HG03460 (cell line): ENCODE results near the gene CPM.
"Not testable (repeated sequence)": the region's sequence is repeated elsewhere in the genome, so short reads cannot be mapped to it uniquely, and the experiment has no call there.

Source experiments
- ATAC-seq: cut with Tn5 transposase; IDR thresholded peaks from one replicate; pipeline ENCODE4 v1.9.1; 2021; ENCODE audit not compliant: unreplicated experiment

CPM gene

DNA sequence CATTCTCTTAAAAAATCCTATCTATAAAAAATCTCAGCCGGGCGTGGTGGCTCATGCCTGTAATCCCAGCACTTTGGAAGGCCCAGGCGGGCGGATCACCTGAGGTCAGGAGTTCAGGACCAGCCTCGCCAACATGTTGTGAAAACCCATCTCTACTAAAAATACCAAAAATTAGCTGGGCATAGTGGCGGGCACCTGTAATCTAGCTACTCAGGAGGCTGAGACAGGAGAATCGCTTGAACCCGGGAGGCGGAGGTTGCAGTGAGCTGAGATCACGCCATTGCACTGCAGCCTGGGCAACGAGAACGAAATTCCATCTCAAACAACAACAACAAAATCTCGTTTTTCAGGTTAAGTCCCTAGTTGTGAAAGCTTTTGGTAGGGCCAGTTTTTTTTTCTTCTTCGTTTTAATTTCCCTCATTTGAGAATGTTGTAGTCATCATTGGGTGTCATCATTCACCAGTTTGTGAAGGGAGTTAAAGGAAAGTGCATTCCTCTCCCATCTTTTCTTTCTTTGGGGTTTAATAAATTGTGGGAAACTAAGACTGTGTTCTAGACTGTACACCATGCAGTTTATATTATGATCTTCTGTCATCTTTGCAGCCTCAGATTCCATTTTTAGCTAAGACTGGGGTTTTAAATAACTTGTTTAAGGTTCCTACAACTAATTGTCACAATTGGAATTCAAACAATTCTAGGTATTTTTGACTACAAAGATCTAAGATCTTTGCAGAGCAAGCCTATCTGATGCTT lies 101.0 kb downstream of the CPM start:
- ATAC-seq, result no peak

DNA sequence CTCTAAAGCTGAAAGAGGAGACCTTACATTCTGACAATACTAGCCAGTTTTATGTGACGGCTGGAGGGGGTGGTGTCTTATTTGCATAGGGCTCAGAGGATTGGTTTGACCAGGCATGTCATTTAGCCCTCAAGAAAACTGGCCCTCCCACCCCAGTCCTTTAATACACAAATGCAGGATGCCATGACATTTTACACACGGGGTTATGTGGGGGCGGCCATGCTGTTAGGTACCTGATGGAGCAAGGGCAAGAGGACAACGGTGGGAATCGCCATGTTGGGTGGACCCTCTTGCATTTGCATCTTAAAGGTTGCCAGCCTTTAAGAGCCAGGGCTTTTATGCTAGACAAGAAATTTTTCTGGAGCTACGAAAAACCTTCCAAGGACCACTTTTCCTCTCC lies 101.7 kb downstream of the CPM start:
- ATAC-seq, result no peak

DNA sequence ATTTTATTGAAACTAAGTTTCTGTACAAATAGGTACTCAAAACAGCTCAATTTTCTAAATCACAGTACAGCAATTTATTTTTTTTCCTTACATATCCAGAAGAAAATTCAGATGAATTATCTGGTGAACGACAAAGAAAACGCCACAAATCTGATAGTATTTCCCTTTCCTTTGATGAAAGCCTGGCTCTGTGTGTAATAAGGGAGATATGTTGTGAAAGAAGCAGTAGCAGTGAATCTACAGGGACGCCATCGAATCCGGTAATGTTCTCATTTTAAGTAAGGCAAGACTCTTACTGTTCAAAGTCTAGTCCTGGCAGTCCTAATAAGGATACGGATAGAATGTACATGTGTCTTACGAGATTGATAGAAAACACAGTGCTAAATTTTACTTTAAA lies 104.3 kb downstream of the CPM start:
- no peak for ATAC-seq

DNA sequence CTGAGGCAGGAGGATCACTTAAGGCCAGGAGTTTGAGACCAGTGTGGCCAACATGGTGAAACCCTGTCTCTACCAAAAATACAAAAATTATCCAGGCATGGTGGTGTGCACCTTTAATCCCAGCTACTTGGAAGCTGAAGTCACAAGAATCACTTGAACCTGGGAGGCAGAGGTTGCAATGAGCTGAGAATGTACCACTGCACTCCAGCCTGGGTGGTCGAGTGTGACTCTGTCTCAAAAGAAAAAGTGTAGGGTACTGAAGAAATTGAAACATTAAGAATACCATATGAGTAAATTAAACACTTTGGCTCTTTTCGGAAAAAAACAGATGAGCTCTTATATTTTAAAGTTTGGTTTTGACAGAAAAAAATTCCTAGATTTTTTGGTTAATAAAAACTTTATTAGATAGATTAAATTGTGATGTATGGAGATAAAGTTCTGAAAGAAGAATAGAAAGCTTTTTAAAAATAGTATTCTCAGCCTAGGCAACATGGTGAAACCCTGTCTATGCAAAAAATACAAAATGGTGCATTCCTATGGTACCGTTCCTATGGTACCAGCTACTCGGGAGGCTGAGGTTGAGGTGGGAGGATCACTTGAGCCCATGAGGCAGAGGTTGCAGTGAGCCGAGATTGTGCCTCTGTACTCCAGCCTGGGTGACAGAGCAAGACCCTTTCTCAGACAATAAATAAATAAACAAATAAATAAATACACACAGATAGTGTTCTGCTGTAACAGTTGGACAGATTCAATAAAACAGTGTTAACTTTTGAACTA lies 104.9 kb downstream of the CPM start:
- ATAC-seq, result no peak

DNA sequence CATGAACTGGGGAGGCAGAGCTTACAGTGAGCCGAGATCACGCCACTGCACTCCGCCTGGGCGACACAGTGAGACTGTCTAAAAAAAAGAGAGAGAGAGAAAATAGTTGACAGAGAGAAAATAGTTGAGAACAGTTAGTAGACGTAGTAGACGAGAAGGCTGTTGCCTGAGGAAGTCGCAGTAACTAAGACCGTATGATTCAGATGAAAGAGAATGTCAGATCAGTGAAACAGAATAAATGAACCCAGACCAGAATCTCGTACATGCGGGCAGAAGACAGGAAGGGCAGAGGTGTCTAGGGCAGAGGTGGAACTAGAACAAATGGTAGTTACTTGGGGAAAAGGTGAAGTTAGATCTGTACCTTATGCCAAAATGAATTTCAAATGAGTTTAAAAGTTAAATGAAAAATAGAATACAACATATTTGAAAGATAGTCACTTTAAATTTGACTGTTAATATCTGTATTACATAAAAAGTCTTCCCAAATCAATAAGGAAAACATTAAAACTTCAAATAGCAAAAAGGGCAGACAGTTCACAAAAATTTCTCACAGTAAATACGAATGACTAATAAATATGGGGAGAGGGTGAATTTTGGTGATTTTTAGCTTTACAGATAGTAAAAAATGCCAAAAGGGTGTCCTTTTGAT lies 107.3 kb downstream of the CPM start:
- ATAC-seq, result no peak

DNA sequence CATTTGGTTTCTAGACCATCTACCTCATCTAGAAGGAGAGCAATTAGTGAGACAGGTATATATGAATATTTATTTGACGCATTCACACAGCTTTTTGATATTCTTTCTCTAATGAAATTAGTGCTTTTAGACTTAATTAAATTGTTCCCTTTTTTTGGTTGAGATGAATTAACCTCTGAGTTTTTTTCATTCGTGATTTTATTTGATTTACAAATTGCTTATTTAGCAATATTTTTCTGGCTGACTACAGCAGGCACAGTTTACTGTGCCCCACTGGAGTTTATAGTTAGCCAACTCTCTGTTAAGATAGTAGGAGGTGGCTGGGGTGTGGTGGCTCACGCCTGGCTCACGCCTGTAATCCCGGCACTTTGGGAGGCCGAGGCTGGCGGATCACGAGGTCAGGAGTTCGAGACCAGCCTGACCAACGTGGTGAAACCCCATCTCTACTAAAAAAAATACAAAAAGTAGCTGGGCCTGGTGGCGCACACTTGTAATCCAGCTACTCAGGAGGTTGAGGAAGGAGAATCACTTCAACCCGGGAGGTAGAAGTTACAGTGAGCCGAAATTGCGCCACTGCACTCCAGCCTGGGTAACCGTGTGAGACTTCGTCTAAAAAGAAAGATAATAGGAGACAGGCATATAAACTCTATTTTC lies 108.2 kb downstream of the CPM start:
- ATAC-seq, result no peak

DNA sequence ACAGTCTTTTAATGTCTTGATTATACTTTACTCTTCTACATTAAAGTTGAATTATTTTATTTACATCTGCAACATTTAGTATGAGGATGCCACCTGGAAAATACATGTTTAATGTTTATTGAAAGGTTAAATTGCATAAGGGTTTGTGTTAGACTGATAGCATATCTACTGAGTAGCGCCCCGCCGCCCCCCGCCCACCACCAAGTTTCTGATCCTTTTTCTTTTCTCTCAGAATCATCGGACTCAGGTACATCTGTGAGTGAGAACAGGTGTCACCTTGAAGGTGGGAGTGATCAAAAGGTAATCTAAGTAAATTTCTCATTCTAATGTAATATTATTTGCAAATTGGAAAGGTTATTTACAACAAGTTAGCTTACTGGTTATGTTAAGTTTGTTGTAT lies 108.8 kb downstream of the CPM start:
- no peak for ATAC-seq

DNA sequence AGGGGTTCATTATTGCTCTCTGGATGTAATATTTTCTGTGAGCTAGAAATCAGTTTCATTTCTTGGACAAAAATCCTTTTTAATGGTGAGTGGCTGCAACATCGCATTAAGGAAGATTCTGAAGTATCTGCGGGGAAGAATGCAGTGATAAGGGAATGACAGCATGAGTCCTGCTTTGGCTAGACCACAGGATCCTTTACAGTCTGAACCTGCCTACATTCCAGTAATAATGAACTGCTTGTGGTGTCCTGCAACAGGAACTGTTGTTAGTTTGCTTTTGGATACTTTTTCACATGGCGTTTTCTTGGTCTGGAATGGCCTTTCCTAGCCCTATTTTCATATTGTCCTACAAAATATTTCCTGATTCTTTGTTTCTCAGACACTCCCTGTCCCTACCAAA lies 109.3 kb downstream of the CPM start:
- no peak for ATAC-seq

DNA sequence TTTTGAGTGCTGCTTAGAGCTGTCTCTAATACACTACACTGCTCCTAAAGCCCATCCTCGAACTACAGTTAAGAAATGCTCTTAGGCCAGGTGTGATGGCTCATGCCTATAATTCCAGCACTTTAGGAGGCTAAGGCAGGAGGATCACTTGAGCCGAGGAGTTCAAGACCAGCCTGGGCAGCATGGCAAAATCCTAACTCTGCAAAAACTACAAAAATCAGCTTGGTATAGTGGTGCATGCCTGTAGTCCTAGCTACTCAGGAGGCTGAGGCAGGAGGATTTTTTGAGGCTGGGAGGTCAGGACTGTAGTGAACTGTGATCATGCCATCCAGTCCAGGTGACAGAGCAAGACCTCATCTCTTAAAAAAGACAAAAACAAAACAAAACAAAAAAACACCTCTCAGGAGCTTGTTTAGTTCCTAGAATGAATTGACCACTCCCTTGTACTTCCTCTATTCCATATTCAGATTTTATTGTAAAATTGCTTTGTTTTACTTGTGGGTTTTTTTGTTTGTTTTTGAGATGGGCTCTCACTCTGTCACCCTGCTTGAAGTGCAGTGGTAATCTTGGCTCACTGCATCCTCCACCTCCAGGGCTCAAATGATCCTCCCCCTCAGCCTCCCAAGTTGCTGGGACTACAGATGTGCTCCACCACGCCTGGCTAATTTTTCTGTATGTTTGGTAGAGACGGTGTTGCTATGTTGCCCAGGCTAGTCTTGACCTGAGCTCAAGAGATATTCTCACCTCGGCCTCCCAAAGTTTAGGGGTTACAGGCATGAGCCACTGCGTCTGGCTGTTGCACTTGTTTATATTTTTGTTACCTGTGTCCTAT lies 111.4 kb downstream of the CPM start:
- no peak for ATAC-seq

DNA sequence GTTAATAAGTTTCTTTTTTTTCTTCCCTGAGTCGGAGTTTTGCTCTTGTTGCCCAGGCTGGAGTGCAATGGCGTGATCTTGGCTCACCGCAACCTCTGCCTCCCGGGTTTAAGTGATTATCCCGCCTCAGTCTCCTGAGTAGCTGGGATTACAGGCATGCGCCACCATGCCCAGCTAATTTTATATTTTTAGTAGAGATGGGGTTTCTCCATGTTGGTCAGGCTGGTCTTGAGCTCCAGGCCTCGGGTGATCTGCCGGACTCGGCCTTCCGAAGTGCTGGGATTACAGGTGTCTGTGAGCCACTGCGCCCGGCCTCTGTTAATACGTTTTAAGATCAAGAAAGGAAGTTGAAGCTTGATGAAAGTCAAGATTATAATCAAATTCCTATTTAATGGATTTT lies 113.5 kb downstream of the CPM start:
- ATAC-seq, result not testable (repeated sequence)

DNA sequence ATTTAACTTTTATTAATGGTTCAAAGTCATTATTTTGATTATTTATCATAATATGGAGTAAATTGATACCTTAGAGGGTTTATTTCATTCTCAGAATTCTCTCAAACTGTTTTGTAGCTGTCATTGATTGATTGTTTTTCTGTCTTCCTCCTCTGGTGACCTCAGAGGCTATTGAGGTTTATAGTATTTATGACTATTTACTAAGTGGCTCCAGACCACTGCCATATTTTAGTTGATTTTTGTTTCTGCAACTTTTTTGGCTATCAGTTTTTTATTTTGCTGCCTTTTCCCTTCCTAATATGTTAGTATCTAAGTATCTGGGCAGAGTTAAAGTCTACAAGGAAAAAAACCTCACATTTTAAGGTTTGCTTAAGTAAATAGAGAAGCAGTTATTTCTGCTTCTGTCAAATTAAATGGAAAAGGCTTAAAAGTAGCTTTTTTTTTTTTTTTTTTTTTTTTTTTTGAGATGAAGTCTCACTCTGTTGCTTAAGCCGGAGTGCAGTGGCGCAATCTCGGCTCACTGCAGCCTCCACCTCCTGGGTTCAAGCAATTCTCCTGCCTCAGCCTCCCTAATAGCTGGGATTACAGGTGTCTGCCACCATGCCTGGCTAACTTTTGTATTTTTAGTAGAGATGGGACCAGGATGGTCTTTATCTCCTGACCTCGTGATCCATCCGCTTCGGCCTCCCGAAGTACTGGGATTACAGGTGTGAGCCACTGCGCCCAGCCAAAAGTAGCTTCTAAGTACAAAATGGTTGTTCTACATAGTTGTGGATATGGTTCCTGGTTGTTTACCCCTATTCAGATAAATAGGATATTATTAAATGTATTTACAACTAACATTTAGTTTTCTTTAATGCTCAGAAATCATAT lies 116.8 kb downstream of the CPM start:
- no peak for ATAC-seq

DNA sequence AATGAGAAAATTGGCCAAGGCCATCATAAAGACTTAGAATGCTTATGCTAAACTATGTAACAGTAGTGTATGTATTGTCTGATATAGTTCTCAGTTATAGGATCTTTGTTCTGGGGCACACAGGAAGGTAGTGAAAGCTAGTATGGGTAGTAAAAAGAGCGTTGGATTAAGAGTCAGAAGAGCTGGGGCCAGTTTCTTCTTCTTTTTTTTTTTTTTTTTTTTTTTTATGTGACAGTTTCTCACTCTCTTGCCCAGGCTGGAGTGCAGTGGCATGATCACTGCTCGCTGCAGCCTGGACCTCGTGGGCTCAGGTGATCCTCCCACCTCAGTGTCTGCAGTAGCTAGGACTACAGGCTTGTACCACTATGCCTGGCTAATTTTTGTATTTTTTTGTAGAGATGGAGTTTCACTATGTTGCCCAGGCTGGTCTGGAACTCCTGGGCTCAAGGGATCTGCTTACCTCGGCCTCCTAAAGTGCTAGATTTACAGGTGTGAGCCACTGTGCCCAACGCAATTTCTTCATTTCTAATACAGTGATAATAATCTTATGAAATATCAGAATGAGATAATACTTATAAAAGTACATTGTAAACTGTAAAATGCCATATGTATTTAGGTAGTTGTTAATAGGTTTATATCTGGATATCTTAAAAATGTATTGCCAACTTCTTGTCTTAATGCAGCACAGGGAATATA lies 117.6 kb downstream of the CPM start:
- ATAC-seq, result no peak

DNA sequence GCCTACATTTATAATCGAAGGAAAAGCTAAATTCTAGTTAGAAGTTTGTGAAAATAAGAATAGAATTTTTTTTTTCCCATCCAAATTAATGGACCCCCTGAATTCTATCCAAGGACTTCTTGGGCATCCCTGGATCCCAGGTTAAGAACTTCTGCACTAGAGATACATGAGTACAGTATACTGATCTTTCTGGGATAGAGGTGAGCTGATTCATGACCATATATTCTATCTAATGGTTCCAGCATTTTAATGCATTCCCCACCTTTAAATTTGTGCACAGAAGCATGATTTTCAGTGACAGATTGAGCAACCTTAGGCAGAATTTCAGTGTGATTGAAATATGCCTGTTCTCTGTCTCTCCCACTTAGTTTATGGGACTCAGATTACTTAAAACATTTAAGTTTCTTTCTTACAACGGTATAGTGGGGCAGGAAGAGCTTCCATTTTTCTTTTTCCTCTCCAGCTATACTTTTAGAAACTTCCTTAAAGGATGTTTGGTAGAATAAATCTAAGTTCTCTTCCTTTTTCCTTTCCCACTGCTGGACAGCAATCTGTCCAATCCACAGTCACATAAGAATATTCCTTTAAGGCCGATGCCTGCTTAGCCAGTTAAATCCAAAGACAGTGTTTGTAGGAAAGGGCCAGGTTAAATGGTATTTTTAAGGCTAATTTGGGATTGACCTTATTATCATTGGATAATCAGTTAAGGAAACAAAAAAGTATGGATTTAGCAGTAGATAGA lies 118.3 kb downstream of the CPM start:
- no peak for ATAC-seq

DNA sequence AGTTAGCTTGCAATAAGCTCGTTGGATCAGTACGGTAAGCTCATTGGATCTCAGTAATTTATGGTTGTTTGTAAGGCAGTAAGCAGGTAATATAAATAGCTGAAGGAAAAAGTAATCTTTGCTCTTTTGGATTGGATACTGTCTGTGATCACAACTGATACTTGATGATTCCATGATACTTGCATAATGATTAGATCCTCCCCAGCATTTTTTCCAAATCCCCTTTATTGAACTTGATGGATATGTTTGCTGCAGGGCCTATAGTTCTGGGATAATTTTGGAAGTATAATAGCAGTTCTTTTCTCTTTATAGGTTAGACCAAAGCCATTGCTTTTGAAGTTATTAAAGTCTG lies 119.8 kb downstream of the CPM start:
- ATAC-seq, result no peak

DNA sequence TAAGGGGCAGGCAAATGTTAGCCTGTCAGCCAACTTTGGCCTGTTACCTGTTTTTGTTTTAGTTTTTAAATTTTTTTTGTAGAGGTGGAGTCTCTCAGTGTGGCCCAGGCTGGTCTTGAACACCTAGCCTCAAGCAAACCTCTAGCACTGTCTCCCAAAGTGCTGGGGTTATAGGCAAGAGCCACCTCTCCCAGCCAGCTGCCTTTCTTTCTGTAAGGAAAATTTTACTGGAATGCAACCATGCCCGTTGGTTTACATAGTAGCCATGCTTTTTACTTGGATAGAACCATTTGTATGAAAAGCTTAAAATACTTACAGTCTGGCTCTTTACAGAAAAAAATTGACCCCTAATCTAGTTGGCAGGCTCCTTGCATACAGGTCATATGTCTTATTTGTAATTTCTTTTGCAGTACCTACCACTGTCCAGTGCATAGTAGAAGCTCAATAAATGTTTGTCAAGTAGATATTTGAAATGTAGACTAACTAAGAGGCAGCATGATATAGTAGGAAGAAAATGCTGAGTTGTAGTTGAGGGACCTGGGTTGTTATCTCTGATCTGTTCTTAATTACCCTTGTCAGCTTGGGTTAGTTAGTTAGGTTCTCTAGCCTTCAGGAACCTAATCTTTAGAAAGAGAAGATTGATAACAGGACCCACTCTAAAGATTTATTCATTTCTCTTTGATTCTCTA lies 120.3 kb downstream of the CPM start:
- no peak for ATAC-seq

DNA sequence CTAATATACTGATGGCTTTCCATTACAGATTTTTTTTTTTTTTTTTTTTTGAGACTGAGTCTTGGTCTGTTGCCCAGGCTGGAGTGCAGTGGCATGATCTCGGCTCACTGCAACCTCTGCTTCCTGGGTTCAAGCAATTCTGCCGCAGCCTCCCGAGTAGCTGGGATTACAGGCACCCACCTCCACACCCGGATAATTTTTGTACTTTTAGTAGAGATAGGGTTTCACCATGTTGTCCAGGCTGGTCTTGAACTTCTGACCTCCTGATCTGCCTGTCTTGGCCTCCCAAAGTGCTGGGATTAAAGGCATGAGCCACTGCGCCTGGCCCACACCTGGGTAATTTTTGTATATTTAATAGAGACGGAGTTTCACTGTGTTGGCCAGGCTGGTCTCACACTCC lies 121.4 kb downstream of the CPM start:
- not testable (repeated sequence) for ATAC-seq

DNA sequence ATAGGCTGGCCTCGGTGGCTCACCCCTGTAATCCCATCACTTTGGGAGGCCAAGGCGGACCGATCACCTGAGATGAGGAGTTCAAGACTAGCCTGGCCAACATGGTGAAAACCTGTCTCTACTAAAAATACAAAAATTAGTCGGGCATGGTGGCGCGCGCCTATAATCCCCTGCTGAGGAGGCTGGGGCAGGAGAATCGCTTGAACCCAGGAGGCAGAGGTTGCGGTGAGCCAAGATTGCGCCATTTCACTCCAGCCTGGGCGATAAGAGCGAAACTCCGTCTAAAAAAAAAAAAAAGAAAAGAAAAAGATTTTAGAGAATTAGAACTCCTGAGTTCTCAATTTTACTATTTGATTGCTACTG lies 123.0 kb downstream of the CPM start:
- ATAC-seq, result not testable (repeated sequence)
